ENCODE measurements around the gene FRMD4A. TPM values are rescaled to one million over a fixed set of nuclear protein-coding genes. Genes with fewer than 3 reads are reported as not detected.

Gene FRMD4A
- total RNA-seq, 2 experiments from 2014 or later = 0.17 TPM; not detected in 1

DNA sequence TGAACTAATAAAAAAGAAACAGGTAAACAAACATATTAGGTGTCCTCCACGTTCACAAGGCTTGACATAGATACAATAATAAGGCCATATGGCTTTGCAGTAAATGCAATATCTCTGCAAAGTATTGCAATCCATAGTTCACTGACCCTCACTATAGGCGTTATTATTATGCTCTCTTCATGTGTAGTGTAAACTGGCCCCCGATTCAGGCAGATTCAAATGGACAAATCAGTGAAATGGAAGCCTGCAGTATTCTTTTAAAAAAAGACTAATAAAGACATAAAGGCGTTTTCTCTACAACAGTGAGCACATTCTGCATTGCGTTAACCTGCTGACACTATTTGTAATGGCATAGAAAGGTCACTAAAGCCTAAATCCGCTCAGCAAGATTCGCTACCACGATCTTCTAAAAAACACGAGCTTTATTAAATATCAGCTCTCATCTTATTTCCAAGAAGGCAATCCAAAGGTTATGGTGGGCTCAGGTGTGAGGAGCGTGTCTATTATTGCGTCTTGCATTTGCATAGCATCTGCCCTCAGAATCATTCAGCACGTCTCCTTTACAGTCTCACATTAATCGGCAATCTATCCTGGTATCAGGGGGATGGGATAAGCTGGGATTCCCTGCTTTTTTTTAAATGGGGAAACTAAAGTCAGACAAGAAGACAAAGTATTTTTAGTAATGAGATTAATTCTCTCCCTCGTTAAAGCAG lies 36.2 kb downstream of the FRMD4A start:
- H3K4me1 ChIP-seq (ENCODE audit: insufficient read depth, low read length, poor library complexity, severe bottlenecking) = no peaks in the 10 kb centered on the region
- H3K36me3 ChIP-seq (ENCODE audit: insufficient read depth, low read length) = no peaks in the 10 kb centered on the region
- no peak for DNase-seq (ENCODE audit: low spot score)
- no peaks in the 10 kb centered on the region for H3K79me2 ChIP-seq (ENCODE audit: insufficient read depth, low read depth, low read length)
- no peaks in the 10 kb centered on the region for H3K9me2 ChIP-seq (ENCODE audit: insufficient read depth, low read length)
- H2AFZ ChIP-seq (ENCODE audit: low read length) = no peak overlapping the region
- no peak overlapping the region for H3K27ac ChIP-seq (ENCODE audit: low read depth, low read length, poor library complexity, severe bottlenecking)
- CTCF ChIA-PET (ENCODE audit: unreplicated experiment) = no interaction called here
- intact Hi-C loops (cut with micrococcal nuclease; ENCODE audit: unreplicated experiment) = no loop called here
- H3K4me3 ChIP-seq (ENCODE audit: low read depth, low read length, poor library complexity, severe bottlenecking) = no peak overlapping the region
- no peak overlapping the region for H3K4me2 ChIP-seq (ENCODE audit: low read length)
- POLR2A ChIA-PET = no interaction called here
- H4K20me1 ChIP-seq (ENCODE audit: insufficient read depth, low read length) = no peaks in the 10 kb centered on the region
- TF ChIP-seq EZH2phosphoT487 (IDR thresholded peaks at IDR 0.05; ENCODE audit: borderline replicate concordance, low read depth, low read length) = no peak
- TF ChIP-seq, protein P1, sequence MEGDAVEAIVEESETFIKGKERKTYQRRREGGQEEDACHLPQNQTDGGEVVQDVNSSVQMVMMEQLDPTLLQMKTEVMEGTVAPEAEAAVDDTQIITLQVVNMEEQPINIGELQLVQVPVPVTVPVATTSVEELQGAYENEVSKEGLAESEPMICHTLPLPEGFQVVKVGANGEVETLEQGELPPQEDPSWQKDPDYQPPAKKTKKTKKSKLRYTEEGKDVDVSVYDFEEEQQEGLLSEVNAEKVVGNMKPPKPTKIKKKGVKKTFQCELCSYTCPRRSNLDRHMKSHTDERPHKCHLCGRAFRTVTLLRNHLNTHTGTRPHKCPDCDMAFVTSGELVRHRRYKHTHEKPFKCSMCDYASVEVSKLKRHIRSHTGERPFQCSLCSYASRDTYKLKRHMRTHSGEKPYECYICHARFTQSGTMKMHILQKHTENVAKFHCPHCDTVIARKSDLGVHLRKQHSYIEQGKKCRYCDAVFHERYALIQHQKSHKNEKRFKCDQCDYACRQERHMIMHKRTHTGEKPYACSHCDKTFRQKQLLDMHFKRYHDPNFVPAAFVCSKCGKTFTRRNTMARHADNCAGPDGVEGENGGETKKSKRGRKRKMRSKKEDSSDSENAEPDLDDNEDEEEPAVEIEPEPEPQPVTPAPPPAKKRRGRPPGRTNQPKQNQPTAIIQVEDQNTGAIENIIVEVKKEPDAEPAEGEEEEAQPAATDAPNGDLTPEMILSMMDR (conservative IDR thresholded peaks at IDR 0.05; ENCODE audit: low read length) = no peak
- BruUV-seq (replicated peaks) = no TSS peak
- H3K9me3 ChIP-seq (ENCODE audit: low read length) = peaks cover 14% of the 10 kb centered on the region; the same call in 1 of the 2 replicates

DNA sequence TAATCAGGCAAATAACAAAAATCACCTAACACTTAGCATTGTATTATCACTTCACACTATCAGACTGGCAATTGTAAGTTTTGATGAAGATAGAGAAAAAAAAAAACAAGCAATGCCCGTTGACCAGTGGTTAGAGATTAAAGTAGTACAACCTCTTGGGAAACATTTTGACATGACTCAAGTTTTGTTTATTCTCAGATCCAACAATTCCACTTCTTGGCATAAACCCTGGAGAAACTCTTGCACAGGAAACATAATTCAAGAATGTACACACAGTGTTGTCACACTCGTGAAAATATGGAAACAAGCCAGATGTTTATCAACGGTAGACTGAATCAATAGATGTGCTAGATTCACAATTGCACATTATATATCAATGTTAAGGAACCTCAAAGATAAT lies 37.2 kb downstream of the FRMD4A start:
- H3K9me3 ChIP-seq (ENCODE audit: low read length) = peaks cover 14% of the 10 kb centered on the region; the same call in 1 of the 2 replicates
- TF ChIP-seq EZH2phosphoT487 (IDR thresholded peaks at IDR 0.05; ENCODE audit: borderline replicate concordance, low read depth, low read length) = no peak
- TF ChIP-seq, protein P1 (conservative IDR thresholded peaks at IDR 0.05; ENCODE audit: low read length) = no peak
- POLR2A ChIA-PET = no interaction called here
- H3K79me2 ChIP-seq (ENCODE audit: insufficient read depth, low read depth, low read length) = no peaks in the 10 kb centered on the region
- no peaks in the 10 kb centered on the region for H3K4me1 ChIP-seq (ENCODE audit: insufficient read depth, low read length, poor library complexity, severe bottlenecking)
- H3K27ac ChIP-seq (ENCODE audit: low read depth, low read length, poor library complexity, severe bottlenecking) = no peak overlapping the region
- CTCF ChIA-PET (ENCODE audit: unreplicated experiment) = no interaction called here
- H3K4me2 ChIP-seq (ENCODE audit: low read length) = no peak overlapping the region
- no peaks in the 10 kb centered on the region for H3K36me3 ChIP-seq (ENCODE audit: insufficient read depth, low read length)
- BruUV-seq (replicated peaks) = no TSS peak
- H3K4me3 ChIP-seq (ENCODE audit: low read depth, low read length, poor library complexity, severe bottlenecking) = no peak overlapping the region
- DNase-seq (ENCODE audit: low spot score) = no peak
- intact Hi-C loops (cut with micrococcal nuclease; ENCODE audit: unreplicated experiment) = no loop called here
- H2AFZ ChIP-seq (ENCODE audit: low read length) = no peak overlapping the region
- no peaks in the 10 kb centered on the region for H4K20me1 ChIP-seq (ENCODE audit: insufficient read depth, low read length)
- no peaks in the 10 kb centered on the region for H3K9me2 ChIP-seq (ENCODE audit: insufficient read depth, low read length)

DNA sequence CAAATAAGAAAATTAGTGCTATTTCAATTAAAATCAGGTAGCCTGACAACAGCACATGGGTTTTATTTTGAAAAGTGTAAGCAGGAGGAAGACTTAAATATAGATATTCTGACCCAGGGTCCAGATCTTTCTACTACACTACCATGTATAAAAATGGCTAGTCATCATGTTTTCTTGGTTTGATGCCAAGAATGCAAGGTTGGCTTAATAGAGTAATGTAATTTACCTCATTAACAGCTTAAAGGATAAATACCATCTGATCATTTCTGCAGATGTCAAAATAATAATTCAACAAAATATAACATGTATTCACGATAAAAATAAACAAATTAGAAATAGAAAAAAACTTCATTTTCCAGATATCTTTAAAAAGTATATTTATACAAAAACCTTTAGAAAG lies 39.4 kb downstream of the FRMD4A start:
- ChIA-PET CTCF (ENCODE audit: unreplicated experiment) (no interaction called here), POLR2A (interaction anchor here (0.5 to 0.8 kb wide), 2 partner anchors 11 to 1170 kb away, joined by 3 read pairs; no protein-coding TSS in a partner anchor)
- H3K36me3 ChIP-seq (ENCODE audit: insufficient read depth, low read length) = no peaks in the 10 kb centered on the region
- no TSS peak for BruUV-seq (replicated peaks)
- H2AFZ ChIP-seq (ENCODE audit: low read length) = no peak overlapping the region
- H3K9me3 ChIP-seq (ENCODE audit: low read length) = peaks cover 14% of the 10 kb centered on the region; the same call in 1 of the 2 replicates
- intact Hi-C loops (cut with micrococcal nuclease; ENCODE audit: unreplicated experiment) = no loop called here
- TF ChIP-seq, protein P1 (conservative IDR thresholded peaks at IDR 0.05; ENCODE audit: low read length) = no peak
- TF ChIP-seq EZH2phosphoT487 (IDR thresholded peaks at IDR 0.05; ENCODE audit: borderline replicate concordance, low read depth, low read length) = no peak
- H3K4me1 ChIP-seq (ENCODE audit: insufficient read depth, low read length, poor library complexity, severe bottlenecking) = no peaks in the 10 kb centered on the region
- DNase-seq (ENCODE audit: low spot score) = no peak
- H4K20me1 ChIP-seq (ENCODE audit: insufficient read depth, low read length) = no peaks in the 10 kb centered on the region
- no peak overlapping the region for H3K4me2 ChIP-seq (ENCODE audit: low read length)
- no peaks in the 10 kb centered on the region for H3K9me2 ChIP-seq (ENCODE audit: insufficient read depth, low read length)
- no peak overlapping the region for H3K27ac ChIP-seq (ENCODE audit: low read depth, low read length, poor library complexity, severe bottlenecking)
- H3K4me3 ChIP-seq (ENCODE audit: low read depth, low read length, poor library complexity, severe bottlenecking) = no peak overlapping the region
- no peaks in the 10 kb centered on the region for H3K79me2 ChIP-seq (ENCODE audit: insufficient read depth, low read depth, low read length)
